HG03520 (cell line): ENCODE data around the gene UGT8.

ENCODE experiments used
- ATAC-seq: cut with Tn5 transposase; IDR thresholded peaks from one replicate; pipeline ENCODE4 v1.9.1; 2021; ENCODE audit warnings: mild to moderate bottlenecking, moderate library complexity; ENCODE audit not compliant: unreplicated experiment

The UGT8 gene

DNA sequence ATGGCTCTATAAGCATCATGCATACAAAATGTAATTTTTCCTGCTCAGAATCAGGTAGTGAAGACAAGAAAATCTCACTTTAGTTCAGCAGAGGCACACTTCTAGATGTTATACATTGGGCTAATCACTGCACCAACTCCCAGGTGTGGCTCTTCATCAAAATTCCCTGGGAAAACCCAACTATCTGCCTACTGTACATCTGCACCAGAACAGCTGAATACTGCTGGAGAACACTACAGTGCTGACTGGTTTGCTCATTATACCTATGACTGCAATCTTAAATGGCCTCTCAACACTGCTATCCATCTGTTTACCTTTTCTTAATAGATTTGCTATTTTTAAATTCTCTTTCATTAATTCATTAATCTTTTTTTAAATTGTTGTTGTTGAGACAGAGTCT lies 92.0 kb downstream of the UGT8 start:
- no peak for ATAC-seq

DNA sequence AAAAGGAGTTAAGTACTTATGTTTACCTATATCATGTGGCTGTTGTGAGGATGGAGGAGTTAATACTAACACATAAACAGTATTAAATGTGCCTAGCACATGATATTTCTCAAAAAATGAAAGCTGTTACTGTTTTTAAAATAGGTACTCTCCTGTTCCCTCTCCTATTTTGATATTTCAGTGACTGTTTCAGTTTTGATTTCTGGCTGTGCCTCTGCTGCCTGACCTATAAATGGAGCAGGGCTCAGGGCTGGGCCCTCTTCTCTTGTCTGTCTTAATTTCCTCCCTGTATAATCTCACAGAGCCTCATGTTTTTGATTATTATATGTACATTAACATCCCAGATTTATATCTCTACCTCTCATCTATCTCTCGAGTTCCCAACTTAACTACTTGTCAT lies 93.3 kb downstream of the UGT8 start:
- peak; percentile 79 for ATAC-seq

- no peak for ATAC-seq
Measured at GRCh38 chr4:114692958-114693357, 94.4 kb downstream of the UGT8 start.

DNA sequence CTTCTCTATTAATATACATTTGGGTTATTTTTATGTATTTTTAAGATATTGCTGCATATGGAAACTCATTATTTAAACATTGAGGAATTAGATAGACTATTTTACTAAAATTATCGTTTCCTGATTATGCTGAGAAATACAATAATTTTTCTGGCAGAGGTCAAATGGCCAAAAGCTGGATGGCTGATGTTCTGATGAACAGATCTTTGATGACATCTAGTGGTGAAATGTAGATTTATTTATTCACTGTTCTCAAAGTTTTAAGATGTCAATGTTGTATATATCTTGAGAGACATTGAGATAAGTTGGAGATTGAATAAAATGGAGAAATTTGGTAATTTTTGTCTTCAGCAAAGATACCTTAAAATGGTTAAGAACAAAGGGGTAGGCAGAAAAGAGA lies 96.2 kb downstream of the UGT8 start:
- no peak for ATAC-seq

DNA sequence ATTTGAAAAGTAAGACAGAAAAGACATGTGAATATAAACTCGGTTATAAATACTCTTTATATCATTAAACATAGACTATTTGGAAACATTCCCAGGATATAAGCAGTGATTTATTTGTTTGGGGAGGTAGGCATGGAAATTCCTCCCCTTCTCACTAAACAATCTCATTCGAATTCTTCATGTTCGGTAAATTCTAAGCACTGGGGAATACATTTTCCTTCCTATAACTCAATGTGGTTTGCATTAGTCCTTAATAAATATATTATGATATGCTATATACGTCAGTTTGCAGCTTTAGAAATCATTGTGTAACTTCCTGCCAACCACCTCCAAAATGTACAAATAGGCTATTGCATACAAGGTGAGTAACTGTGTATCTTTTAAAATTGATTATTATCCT lies 99.6 kb downstream of the UGT8 start:
- no peak for ATAC-seq

GRCh38 chr4:114701491-114701890 lies 102.9 kb downstream of the UGT8 start:
- ATAC-seq: no peak

- no peak for ATAC-seq
Measured at GRCh38 chr4:114717432-114717831, 118.8 kb downstream of the UGT8 start.

- no peak for ATAC-seq
Measured at GRCh38 chr4:114725066-114725465, 126.5 kb downstream of the UGT8 start.

DNA sequence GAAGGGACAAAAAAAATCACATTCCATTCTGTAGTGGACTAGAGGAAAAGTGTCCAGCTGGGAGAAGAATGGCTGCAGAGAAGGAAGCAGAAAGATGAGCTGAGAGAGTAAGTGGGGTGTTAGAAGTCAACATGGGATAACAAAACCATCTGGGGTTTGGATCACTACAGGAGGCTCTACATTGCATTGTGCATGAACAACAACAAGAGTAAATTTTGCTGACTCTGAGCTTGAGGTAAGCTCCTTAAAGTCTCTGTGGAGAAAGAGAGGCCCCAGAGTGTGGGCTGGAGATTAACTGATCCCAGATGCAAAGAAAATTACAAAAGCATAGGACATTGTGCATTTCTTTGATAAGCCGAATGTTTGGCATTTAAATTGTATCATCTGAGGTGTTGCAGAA lies 128.9 kb downstream of the UGT8 start:
- no peak for ATAC-seq
